HG02970 (cell line): ENCODE data around the gene SH3BGRL2.

Source experiments
- ATAC-seq: cut with Tn5 transposase; IDR thresholded peaks from one replicate; pipeline ENCODE4 v1.9.1; 2021; ENCODE audit warnings: mild to moderate bottlenecking, moderate library complexity, moderate number of reproducible peaks; ENCODE audit not compliant: unreplicated experiment, low FRiP score

Gene SH3BGRL2

DNA sequence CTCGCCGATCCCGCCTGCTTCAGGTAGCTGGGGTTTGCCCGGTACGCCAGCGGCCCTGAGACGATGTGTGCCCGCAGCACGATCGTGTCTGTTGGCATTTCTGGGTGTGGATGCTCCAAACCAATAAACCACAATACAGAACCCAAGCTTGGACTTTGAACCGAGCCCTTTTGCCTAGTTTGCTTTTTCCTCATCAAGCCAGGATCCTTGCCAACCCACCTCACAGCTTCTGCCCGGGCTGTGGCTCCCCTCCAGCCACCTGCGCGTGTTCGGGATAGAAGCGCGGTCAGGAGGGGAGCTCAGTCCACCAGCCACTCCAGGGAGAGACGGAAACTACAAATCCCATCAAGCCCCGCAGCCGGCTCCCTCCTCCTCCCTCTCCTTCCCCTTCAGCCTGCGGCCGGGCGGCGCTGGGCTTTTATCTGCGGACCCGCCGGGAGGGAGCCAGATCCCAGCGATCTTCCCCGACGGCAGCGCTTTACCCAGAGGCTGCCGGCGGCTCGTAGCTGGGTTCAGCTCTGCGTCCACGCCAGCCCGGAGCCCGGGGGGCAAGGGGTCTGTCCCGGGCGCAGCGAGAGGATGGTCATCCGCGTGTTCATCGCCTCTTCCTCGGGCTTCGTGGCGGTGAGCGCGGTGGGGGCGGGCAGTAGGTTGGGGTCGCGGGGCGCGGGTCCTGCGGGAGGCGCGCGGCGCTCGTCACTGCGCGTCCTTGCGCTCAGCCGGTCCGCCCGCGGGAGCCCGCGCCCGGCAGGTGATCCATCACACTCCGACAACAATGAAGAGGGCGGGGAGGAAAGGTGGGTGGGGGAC, at the start of gene SH3BGRL2:
TSS of gene SH3BGRL2 (plus strand) at position 447 of the 810 bp plus-strand sequence. CDS start at position 580, 133 bp downstream.
- ATAC-seq, result no peak

DNA sequence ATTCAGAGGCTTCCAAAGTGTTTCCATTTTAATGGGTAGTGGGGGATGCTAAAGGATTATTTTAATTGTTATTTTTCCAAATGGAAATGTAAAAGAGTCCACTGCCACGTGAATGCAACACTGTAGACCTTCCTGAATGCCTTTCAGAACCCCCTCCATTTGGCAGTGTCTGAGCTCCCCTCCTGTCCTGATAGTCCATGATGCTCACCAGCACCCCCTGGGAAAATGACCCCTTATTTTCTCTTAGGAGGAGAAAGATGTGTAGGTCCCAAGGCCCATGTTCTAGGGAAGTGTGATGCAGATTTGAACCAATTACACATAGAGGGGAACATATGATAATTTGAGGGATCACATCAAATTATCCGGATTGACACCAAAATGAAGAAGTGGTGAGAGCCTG, 46.8 kb upstream of the SH3BGRL2 start:
- ATAC-seq, result no peak

DNA sequence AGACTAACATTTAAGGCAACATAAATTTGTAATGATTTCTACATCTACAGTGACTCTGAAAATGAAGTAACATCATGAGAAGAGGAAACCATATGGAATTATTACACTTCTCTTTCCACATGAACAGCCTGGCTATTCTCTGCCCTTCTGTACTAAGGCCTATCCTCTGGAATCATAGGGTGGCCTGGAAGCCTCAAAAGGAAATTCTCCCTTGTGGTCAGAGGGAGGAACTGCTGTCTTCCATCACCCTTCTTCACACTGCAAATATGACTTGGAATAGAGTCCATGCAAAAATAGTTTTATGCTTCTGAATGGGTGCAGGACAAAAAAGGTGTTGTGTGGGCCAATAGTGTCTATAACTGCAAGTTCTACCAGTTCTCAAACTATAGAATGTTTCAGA, 44.6 kb upstream of the SH3BGRL2 start:
- ATAC-seq, result no peak

DNA sequence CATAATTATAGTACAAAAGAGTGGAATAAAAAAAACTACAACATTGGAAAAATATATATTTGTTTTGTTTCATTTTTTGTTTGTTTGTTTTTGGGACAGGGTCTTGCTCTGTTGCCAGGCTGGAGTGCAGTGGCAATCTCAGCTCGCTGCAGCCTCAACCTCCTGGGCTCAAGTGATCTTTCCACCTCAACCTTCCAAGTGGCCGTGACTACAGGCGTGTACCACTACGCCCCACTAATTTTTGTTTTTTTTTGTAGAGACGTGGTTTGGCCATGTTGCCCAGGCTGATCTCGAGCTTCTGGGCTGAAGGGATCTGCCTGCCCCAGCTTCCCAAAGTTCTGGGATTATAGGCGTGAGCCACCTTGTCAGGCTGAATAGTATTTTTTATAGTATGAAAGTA, 41.4 kb upstream of the SH3BGRL2 start:
- no peak for ATAC-seq

DNA sequence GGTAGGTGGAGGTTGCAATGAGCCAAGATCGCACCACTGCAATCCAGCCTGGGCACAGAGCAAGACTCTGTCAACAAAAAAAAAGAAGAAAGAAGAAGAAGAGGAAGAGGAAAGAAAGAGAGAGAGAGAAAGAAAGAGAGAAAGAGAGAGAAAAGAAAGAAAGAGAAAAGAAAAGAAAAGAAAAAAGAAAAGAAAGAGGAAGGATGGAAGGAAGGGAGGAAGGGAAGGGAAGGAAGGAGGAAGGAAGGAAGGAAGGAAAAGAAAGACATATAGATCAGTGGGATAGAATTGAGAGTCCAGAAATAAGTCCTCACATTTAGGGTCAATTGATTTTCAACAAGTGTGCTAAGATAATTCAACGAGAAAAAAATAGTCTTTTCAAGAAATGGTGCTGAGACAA, 34.0 kb upstream of the SH3BGRL2 start:
- ATAC-seq, result no peak

DNA sequence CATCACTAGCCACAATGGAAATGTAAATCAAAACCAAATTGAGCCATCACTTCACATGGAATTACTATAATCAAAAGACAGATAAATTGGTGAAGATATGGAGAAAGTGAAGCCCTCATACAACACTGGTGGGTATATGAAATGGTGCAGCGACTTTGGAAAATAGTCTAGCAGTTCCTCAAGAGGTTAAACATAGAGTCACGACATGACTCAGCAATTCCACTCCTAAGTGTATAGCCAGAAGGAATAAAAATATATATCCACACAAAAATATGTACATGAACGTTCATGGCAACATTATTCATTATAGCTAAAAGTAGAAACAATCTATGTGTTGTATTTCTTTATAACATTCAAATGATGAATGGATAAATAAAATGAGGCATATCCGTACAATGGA, 33.1 kb upstream of the SH3BGRL2 start:
- no peak for ATAC-seq

DNA sequence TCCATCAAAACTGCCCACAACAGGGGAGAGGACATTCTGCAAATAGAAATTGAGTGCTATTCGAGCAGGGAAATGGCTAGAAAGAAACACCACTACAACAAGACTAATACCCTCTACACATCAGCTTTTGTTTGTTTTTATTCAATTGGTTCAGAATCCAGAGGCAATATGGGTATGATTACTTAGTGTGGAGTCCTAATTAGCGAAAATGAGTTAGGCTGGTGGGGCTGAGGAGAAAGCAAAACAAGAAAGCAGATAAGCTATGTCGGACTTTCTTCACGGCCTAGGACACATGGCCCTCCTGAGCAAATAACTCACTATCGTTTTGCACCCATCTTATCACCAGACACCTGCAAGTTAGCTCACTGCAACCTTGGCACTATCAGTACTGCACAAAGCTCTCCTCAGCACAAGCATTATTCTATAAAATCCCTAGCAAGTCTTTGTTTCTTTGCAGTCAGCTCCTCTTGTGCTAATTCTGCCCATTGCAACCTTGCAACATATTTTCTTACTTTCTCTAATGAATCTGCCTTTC, 31.3 kb upstream of the SH3BGRL2 start:
- no peak for ATAC-seq

DNA sequence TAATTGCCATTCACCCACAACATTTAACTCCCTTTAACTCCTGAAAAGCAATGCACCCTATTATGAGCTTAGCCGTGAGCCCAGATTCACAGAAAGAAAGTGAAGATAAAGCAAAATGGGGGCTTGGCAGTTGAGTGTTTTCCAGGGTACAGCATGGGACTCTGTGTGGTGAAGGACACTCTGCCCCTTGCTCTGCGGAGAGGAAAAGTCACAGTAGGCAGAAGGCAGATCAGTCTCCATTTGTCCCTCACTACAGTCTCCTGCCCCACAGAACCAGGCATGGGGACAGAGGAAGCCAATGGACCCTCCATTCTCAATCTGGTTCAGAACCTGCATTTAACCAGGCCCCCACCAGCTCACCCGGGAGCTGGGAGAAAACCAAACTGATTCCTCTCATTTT, 30.8 kb upstream of the SH3BGRL2 start:
- ATAC-seq, result no peak

DNA sequence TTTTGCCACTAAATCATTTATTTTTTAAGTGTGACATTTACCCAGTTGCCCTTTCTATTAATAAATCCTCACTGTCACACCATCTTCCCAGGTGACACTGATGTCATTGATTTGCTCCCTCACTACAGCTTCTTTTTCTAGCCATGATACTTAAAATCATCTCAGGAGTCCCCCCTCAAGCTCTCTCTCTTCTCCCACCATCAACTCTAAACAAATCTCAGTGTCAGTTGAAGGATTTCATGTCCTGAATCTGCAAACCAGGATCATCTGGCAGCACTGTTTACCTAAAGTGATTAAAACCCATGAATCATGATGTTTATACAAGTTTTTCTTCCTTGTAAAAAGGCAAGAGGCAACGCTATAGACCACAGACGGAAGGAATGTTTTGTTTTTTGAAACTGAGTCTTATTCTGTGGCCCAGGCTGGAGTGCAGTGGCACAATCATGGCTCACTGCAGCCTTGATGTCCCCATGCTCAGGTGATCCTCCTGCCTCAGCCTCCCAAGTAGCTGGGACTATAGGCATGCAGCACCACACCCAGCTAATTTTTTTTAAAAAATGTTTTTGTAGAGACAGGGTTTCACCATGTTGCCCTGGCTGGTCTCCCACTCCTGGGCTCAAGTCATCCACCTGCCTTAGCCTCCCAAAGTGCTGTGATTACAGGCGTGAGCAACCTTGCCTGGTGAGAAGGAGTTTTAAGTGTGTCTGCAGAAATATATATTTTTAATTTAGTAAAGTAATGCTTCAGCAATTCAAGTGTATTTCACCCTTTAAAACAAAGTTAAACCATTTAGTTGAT, 30.1 kb upstream of the SH3BGRL2 start:
- no peak for ATAC-seq

DNA sequence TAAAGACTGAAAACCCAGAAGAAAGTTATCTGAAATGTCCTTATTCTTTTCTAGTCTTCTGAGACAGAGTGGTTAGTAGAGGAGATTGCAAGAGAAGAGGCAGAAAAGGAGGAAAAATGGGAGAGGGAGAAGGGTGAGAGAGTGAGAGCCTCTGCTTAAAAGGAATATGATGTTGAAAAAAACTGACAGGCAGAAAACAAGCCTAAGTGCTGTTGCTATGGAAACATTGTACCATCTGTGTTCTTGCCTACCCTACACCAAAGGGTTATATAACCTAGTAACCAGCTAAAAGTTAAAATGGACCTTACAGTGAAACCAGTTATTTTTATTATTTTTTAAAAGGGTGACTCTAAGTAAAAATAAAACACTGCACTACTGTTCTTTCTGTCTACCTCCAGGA, 28.3 kb upstream of the SH3BGRL2 start:
- ATAC-seq, result no peak

DNA sequence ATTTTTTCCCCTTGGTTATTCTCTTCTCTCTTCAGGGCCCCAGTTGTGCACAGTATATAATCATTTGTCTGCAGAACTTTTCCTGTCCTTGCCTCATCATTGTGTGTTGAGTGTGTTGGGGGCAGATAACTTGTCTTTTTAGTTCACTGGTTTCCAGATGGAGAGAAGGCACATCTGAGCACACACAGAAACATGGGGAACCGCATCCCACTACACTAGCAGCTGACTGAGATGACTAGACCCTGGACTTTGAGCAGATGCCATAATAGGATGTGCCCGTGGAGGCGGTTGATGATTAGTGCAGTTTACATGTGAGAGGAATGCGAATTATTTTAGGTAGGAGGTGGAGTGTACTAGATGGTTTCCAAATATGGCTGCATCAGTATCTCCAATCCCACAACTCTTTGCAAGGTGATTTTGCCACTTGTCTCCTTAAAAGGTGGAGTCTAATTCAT, 26.5 kb upstream of the SH3BGRL2 start:
- ATAC-seq, result no peak

DNA sequence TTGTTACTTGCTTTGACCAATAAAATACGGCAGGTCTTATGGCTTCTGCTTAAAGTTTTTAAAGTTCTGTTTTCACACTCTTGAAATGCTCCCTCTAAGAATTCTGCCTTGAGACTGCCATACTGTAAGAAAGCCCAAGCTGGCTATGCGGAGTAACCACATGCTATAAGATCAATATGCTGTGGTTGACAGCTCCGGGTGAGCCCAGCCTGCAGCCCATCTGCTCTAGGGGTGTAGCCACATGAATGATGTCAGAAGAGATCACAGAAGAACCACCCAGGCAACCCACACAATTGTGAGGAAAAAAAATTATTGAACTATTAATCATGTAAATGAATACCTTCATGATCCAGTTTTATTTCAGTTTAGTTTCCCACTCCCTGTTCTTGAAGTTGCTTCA, 26.1 kb upstream of the SH3BGRL2 start:
- ATAC-seq, result no peak

DNA sequence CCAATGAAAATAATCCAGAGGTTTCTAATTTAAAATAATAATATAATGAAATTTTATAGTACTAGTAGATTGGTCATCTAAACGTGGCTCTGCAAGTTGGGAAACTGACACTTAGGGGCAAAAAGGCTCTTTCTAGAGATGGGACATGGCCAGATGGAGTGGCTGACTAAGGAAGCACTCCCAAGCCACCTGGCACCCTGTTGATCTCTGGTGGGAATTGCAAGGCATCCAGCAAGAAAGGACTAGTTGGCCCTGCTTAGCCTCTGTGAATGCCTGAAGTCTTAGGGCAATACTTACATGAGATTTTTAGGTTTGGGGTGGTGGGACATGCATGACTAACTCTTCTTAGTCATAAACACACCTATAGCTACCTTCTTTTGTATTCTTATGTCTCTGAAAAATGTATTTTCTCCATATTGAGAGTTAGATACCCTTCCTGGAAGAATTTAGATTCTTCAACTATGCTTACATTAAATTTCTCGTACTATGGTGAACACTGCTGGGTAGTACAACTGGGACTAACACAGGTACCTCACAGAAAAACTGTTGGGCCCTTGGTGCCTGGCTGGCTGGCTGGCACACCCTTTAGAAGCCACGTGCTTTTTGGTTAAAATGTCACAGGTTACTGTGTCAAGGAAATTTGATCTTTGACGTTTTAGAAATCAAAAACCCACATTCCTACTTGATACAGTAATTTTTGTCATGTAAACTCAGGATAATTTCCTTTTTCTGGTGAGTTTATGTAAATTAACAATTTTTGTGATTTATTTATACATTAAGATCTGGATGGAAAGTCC, 25.0 kb upstream of the SH3BGRL2 start:
- ATAC-seq, result no peak

DNA sequence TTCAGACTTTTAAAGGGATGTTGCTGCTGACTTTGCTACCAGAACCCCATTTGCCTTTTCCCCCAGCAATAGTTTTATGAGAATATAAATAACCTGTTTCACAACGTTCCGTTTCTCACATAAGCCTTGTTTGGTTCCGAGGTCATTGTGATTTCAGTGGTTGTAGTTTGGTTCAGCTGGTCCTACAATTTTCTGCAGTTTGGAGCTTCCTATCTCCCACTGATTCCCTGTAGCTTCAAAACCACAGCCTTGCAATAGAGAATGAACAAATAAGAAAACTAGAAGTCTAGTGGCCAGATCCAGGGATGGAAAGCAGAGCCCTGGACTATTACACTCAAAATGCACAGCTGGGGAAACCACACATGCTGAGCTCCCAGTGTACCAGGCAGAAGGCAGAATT, 24.1 kb upstream of the SH3BGRL2 start:
- no peak for ATAC-seq

DNA sequence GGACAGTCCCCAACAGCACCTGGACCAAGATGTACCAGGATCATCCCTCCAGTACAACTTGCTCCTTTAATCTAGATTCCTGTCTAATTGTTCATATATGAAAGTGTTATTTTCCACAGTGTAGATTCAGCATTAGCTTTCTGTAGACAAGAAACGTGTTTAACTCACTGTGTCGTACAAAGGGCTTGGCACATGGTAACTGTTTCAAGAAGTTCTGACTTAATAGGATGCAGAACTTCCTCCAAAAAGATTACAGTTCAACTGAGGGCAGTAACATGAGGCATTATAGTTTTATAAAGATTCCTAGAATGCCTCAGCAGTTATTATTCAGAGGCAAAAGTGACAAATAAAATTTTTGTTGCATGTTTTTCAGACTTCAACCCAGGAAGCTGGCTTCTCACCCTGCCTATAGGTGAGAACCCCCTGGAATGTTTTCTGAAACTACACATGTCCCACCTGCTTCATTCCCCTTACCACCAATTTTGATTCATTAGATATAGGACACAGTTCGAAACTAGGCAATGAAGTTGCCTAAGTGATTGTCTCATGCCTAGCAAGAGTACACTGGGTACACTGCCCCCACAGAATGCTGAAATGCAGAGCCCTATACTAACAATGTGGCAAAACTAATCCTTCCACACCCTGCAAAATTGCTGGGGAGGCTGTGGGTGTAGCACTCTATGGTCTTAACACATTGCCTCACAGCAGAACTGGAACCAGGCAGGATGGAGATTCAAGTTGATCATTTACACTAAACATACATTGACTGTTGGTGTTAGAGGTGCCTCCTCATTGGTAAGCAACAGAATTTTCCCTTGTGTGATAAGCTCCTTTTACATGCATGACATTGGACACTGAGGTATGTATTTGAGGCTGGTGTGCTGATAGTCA, 22.6 kb upstream of the SH3BGRL2 start:
- no peak for ATAC-seq

DNA sequence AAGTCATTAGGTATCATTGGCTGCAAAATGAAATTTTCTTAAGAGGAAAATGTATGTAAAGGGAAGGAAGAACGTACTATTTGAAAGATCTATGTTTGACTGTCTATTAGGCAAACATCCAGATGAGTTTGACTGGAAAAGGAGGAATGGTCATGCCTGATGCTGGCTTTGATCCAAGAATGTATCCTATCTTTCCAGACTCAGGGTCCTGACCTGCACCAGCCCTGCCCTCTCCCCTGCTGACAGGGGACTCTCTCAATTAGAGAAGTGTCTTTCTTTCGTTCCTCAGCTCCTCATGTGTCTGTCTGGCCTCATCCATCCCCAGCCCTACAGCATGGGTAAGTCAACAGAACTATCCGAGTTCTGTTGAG, 21.9 kb upstream of the SH3BGRL2 start:
- no peak for ATAC-seq

DNA sequence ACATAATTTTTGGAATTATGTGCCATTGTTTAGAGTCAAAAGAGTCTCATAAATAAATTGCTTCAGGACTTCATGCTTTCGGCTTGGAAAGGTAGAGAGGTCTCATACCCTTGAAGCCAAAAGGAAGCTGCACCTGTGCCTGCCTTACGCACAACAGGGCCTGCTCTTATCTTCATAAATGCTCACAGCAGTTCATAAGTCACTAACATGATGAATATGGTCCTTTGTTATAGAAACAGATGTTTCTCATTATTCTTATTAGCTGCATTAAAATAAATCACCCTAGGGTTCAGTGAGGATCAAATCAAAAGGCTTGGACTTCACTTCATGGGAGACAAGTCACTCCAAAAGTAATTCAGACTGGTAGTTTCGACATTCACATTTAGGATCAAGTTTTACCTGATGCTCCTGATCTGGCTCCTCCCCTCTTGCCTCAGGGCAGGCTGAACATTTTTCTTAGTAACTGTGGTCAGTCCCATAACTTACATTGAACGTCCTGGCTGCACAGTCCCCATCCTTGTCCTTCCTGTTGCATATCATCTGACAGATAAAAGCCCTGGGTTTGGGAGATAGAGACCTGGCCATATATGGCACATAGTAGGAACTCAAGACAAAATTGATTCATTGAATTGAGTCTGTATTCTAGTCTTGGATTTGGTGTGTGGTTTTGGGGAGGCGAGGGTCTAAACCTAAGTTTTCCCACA, 20.7 kb upstream of the SH3BGRL2 start:
- ATAC-seq, result no peak

DNA sequence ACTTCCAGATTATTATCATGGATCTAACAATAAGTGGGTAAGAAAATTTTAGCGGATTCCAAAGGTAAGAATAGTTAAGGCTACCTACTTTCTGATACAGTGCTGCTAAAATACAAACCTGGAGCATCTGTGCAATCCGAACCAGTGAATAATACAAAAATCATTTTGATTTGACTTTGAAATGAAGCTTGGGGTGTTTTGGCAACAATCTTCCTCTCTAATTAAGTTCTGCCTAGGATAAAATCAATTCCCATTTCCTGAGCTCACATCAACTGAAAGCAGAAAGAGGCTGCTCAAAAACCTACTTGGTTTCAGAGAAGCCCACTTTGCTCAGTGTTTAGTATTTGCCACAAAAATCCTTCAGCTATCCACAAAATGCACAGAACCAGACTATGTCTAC, 18.7 kb upstream of the SH3BGRL2 start:
- ATAC-seq, result no peak

DNA sequence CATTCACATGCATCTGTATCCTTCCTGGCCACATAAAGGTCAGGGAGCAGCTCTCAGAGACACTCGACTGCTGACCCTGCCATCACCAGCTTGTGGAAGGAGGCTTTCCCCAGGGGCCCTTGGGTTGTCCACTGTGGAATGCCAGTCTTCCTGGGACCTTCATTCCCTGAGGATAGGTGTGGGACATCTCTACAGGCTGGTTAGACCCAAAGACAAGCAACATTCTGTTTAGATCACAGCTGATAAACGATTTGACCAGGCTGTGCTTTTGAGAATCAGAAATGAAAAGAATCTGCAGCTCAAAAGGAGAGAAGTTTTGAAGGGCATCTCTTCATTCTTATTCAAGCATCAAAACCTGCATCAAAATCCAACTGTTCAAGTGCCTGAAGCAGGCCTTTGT, 18.2 kb upstream of the SH3BGRL2 start:
- no peak for ATAC-seq
